Stimulated activated CD4-positive, alpha-beta T cell treated with anti-CD3 and anti-CD28 coated beads, Interleukin-1b, Interleukin-23, amount 100 ng/mL, for 4 hours (primary cell): ENCODE results near the gene PAQR4.

Experiments
- DNase-seq, 2 donors: peaks; one replicate each; pipeline ENCODE4 v3.0.0-alpha.2; 2020; ENCODE audit warnings: low read depth in 2 of 2

The PAQR4 gene

GRCh38 chr16:2964475-2965336 is 4.4 kb upstream of the PAQR4 start:
- peak in 1 of 2 donors; percentile 49 for DNase-seq

GRCh38 chr16:2966043-2966807 is 2.9 kb upstream of the PAQR4 start:
- DNase-seq, result no peak

GRCh38 chr16:2966808-2967191 is 2.3 kb upstream of the PAQR4 start:
- no peak for DNase-seq

DNA sequence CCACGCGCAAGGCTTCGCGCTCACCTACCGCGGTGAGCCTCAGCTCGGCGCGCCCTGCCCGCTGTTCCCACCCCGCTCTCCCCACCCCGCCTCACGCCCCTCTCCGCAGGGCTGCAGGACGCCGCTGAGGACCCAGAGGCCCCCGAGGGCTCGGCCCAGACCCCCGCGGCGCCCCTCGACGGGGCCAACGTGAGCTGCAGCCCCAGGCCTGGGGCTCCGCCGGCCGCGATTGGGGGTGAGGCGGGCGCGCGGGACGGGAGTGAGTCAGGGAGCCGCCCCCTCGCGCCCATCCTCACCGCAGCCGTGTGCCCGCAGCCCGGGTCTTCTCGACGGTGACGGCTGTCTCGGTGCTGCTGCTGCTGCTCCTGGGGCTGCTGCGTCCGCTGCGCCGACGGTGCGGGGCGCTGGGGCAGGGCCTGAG is 1.9 kb upstream of the PAQR4 start:
- no peak for DNase-seq

DNA sequence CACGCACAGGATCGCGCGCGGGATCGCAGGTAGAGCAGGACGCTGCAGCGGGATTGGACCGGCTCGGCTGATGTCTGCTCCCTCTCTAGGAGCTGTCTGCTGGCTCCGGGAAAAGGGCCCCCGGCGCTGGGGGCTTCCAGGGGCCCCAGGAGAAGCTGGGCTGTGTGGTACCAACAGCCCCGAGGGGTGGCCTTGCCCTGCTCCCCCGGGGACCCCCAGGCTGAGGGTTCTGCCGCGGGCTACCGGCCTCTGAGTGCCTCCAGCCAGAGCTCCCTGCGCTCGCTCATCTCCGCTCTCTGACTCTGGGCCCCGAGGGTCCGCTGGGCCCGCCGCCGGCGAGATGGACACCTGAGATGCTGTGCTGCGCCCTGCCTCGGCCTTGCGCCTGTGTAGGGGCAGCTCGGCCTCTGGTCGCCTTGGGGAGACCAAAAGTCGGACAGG is 1.4 kb upstream of the PAQR4 start:
- DNase-seq, result no peak

DNA sequence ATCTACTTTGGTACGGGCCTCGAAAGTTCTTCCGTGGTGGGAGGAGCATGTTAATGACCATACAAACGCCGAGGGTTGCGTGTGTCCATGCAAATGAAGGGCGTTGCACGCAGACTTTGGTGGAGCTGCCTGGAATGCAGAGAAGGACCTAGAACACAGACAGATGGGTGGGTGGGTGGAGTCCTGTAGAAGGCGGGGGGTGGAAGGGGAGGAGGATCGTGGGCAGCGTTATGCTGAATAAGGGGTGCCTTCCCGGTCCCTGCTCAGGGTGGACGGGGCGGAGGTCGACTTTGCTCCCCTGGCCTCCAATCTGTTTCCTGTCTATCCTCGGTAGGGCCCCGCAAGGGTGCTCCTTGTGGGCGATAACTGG is 795 bp upstream of the PAQR4 start:
- no peak for DNase-seq

DNA sequence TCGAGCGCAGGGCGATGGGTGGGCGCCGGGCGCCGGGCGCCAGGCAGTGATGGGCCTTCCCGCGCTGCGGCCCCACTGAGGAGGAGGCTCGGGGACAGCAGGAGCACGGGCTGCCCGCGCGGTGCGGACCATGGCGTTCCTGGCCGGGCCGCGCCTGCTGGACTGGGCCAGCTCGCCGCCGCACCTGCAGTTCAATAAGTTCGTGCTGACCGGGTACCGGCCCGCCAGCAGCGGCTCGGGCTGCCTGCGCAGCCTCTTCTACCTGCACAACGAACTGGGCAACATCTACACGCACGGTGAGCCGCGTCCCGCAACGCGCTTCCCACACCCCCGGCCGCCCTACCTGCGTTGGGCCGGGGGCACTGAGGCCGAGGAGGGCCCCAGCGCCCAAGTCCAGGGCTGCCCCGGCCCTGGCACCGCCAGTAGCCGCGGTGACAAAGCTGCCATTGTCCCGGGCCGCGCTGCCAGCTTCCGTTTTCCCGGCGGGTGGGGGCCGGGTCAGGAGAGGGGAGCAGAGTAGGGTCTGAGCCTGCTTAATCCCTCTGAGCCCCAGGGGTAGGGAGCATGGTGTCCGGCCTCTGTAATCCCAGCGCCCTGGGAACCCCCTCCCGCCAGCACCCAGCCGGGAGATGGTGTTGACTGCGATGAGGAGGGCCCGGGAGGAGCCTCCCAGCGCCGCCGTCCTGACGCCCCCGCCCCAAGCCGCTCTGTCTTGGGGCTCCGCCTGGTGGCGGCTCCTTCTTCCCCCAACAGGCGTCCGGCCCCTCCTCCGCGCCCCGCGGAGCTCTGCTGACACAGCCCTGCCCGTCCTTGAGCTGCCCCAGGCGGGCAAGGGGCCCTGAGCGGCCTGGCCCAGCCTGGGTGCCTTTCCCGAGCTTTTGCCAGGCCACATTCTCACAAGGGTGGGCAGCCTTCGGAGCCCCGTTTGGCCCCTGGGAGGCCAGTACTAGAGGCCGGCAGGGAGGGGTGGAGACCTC is 685 bp downstream of the PAQR4 start:
- DNase-seq, result peak; percentile 55 to 65

DNA sequence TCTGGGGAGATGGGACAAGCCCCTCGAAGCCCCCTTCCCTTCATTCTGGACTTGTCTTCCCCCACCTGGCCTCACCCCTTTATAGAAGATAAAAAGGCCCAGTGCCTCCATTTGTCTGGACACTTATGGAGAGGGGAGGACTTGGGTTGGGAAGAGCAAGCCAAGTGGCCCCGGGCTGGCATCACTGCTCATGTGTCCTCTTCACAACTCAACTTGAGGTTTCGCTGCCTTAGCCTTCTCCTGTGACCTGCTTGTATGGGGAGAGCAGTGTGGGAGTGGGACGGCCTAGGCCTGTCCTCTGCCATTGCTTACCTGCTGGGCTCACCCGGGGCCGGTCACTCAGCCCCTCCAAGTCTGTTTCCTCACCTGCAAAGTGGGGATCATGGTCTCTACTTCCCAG is 1.4 kb downstream of the PAQR4 start:
- DNase-seq, result no peak

GRCh38 chr16:2971134-2971984 is 2.2 kb downstream of the PAQR4 start:
- DNase-seq, result no peak

- no peak for DNase-seq
These were observed 3.0 kb downstream of the PAQR4 start for GRCh38 chr16:2971985-2972784.

GRCh38 chr16:2973093-2973492 is 3.9 kb downstream of the PAQR4 start:
- DNase-seq, result no peak

- DNase-seq, result no peak
These were observed 4.6 kb downstream of the PAQR4 start for GRCh38 chr16:2973605-2974318.

GRCh38 chr16:2974319-2975056 is 5.3 kb downstream of the PAQR4 start:
- DNase-seq, result no peak

DNA sequence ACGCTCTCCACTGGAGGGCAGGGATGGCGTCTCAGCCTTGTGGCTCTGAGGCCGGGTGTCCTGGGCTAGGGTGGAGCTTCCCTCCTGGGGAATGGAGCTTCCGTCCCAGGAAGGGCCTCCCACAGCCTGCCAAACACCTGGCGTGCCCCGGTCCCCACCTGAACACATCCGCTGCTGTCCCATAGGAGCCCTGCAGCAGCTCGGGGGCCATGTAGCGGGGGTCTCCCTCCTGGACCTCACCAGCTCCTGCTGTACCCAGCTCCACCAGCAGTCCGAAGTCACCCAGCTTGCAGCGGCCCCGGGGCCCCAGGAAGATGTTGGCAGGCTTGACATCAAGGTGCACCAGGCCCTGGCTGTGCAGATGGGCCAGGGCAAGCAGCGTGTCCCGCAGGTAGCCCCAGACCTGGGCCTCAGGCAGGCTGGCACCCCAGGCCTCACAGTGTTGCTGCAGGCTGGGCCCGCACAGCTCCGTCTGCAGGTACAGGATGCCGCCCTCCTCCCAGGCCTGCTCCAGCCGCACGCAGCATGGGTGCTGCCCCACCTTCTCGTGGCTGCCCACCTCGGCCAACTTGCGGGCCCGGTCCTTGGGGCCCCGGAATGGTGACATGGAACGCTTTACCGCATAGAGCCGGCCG is 6.1 kb downstream of the PAQR4 start:
- DNase-seq, result no peak

- no peak for DNase-seq
These were observed 7.1 kb downstream of the PAQR4 start for GRCh38 chr16:2976201-2976600.

- DNase-seq, result no peak
These were observed 7.5 kb downstream of the PAQR4 start for GRCh38 chr16:2976673-2977072.

GRCh38 chr16:2977440-2977839 is 8.3 kb downstream of the PAQR4 start:
- no peak for DNase-seq

- no peak for DNase-seq
These were observed 10.6 kb downstream of the PAQR4 start for GRCh38 chr16:2979669-2980226.
